PC-9 (cell line): ENCODE measurements around the gene RIBC1.
"Not testable (repeated sequence)": the region's sequence is repeated elsewhere in the genome, so short reads cannot be mapped to it uniquely, and the experiment has no call there.

Experiments used
- EZH2 ChIP-seq: fragments of 200-600 bp; sonication (generic); IDR thresholded peaks from 2 replicates; pipeline ENCODE4 v1.8.0; 2017; ENCODE audit warnings: antibody characterized with exemption, low read depth
- TF ChIP-seq, protein P1 (sequence below): fragments of 200-600 bp; sonication (generic); conservative IDR thresholded peaks from 2 replicates; pipeline ENCODE4 v1.6.1; 2017; ENCODE audit warnings: mixed run types, antibody characterized with exemption, mild to moderate bottlenecking, moderate library complexity

DNA sequence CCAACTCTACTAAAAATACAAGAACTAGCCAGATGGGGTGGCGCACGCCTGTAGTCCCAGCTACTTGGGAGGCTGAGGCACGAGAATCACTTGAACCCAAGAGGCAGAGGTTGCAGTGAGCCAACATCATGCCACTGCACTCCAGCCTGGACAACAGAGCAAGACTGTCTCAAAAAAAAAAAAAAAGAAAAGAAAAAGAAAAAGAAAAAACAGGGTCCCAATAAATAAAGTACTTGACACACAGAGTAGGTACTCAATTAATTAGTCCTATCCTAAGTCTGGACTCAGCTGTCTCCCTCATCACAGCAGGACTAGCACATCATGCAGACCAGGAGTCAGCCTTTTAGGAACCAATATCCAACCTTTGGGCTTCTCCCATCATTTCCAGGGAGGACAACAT is 2.3 kb upstream of the RIBC1 start:
- TF ChIP-seq, protein P1, sequence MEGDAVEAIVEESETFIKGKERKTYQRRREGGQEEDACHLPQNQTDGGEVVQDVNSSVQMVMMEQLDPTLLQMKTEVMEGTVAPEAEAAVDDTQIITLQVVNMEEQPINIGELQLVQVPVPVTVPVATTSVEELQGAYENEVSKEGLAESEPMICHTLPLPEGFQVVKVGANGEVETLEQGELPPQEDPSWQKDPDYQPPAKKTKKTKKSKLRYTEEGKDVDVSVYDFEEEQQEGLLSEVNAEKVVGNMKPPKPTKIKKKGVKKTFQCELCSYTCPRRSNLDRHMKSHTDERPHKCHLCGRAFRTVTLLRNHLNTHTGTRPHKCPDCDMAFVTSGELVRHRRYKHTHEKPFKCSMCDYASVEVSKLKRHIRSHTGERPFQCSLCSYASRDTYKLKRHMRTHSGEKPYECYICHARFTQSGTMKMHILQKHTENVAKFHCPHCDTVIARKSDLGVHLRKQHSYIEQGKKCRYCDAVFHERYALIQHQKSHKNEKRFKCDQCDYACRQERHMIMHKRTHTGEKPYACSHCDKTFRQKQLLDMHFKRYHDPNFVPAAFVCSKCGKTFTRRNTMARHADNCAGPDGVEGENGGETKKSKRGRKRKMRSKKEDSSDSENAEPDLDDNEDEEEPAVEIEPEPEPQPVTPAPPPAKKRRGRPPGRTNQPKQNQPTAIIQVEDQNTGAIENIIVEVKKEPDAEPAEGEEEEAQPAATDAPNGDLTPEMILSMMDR: not testable (repeated sequence)
- TF ChIP-seq EZH2: not testable (repeated sequence)
